ENCODE data around the gene SVEP1.

DNA sequence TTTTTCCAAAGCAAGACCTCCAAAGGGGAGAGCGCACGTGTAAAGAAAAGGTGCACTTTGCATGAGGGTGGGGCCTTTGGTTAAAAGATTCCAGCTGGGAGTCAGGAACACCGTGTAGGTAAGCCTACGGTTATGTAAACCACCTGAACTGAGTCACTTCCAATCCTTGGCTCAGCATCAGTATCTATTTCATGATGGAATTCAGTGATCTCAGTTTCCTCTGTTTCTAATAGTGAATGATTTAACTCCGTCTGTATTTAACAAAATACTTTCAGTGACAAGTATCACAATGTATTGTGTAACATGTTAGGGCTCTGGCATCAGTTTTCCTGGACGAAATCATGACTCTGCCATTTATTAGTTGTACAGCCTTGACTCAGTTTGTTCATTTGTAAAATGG lies 1.3 kb upstream of the SVEP1 start:
- TF ChIP-seq EZH2phosphoT487 (IDR thresholded peaks at IDR 0.05) (no peak), EZH2 (IDR thresholded peaks at IDR 0.05) (no peak)

Data from neural progenitor cell (in vitro differentiated cells).